GM20000 (cell line): Measurements from ENCODE around the gene CMBL.

ENCODE experiments used
- DNase-seq: peaks from one replicate; pipeline ENCODE4 v3.0.0; 2012; ENCODE audit warnings: low spot score
- CTCF ChIP-seq: IDR thresholded peaks from 2 replicates; pipeline ENCODE4 v1.5.1; 2012; ENCODE audit warnings: mild to moderate bottlenecking, control low read depth; ENCODE audit errors: extremely low read depth, missing control alignments

Gene CMBL

GRCh38 chr5:10293907-10294662 is 13.6 kb downstream of the CMBL start:
- no peak for TF ChIP-seq CTCF
- DNase-seq: no peak

GRCh38 chr5:10291692-10292339 is 15.9 kb downstream of the CMBL start:
- no peak for DNase-seq
- no peak for TF ChIP-seq CTCF

GRCh38 chr5:10290438-10290837 is 17.3 kb downstream of the CMBL start:
- TF ChIP-seq CTCF: no peak
- no peak for DNase-seq

GRCh38 chr5:10289991-10290390 is 17.7 kb downstream of the CMBL start:
- DNase-seq: no peak
- no peak for TF ChIP-seq CTCF

- DNase-seq: no peak
- TF ChIP-seq CTCF: no peak
These were observed 18.3 kb downstream of the CMBL start for GRCh38 chr5:10289353-10289752.

- no peak for TF ChIP-seq CTCF
- DNase-seq: peak; percentile 32
These were observed 19.0 kb downstream of the CMBL start for GRCh38 chr5:10288592-10289219.

GRCh38 chr5:10286862-10287227 is 20.9 kb downstream of the CMBL start:
- no peak for TF ChIP-seq CTCF
- DNase-seq: no peak
